ENCODE data around the gene CORO6. TPM values are rescaled to one million over a fixed set of nuclear protein-coding genes. Genes with fewer than 3 reads are reported as not detected.

CORO6 gene
- total and polyA plus RNA-seq, 12 donors, result 53.2 to 262 (median 90.9) TPM

DNA sequence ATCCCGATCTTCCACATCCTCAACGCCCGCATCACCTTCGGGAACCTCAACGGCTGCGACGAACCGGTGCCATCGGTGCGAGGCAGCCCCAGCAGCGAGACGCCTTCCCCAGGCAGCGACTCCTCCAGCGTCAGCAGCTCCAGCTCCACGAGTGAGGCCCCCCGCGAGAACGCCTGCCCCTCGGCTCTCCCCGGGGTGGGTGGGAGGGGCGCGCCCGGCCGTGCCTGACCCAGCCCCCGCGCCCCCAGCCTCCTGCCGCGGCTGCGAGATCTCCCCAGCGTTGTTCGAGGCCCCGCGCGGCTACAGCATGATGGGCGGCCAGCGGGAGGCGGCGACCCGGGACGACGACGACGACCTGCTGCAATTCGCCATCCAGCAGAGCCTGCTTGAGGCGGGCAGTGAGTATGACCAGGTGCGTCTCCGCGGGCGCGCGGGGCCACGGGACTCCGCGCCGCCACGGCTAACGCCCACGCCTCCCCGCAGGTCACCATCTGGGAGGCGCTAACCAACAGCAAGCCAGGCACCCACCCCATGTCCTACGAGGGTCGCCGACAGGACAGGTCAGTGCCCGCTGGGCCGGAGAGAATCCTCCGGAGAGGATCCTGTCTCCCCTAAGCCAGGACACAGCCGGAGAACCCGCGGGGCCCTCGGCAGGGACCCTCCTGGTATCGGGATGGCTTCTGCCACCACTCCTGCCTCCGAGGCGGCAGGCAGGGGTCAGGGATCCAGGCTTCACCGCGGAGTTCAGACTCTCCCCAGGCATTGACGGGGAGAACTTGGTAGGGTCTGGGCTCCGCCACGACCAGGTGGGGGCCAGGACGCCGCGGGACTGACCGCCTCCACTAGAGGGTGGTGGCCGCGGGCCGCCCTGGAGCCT, 10.1 kb downstream of the CORO6 start:
- peaks cover 0 to 11% (median 0%) of the 10 kb centered on the region in 9 donors for H3K36me3 ChIP-seq
- no peaks in the 10 kb centered on the region for H3K9me3 ChIP-seq
- ATAC-seq (peak in 2 of 8 donors; percentile 0 to 11), DNase-seq (no peak)
- TF ChIP-seq CTCF (IDR thresholded peaks at IDR 0.05), result no peak
- peaks cover 0 to 33% (median 0%) of the 10 kb centered on the region in 7 donors for H3K27me3 ChIP-seq
- H3K27ac ChIP-seq, result peak overlapping the region in 5 of 10 donors; percentile 20 to 56 (median 38)
- WGBS, 2 donors, result 33 to 50% methylated on average over 78 to 85 of the region's 85 CpGs
- H3K4me1 ChIP-seq, result peaks cover 10 to 51% (median 39%) of the 10 kb centered on the region in 9 donors
- H3K4me3 ChIP-seq, result peak overlapping the region; percentile 10 to 53 (median 44)
- intact Hi-C loops (cut with DNase I), result loop anchor here in 3 of 10 donors (5.0 to 10.0 kb wide), 3 partner anchors 35 to 322 kb away; partner anchors contain the start of gene SSH2 (in 1 of the 3)

GRCh38 chr17:29612094-29612403, 10.7 kb downstream of the CORO6 start:
- Histone ChIP-seq H3K4me3 (no peak overlapping the region), H3K9me3 (no peaks in the 10 kb centered on the region), H3K27me3 (peaks cover 0 to 33% (median 0%) of the 10 kb centered on the region in 7 donors), H3K4me1 (peaks cover 5 to 45% (median 33%) of the 10 kb centered on the region in 9 donors), H3K36me3 (peaks cover 0 to 11% (median 0%) of the 10 kb centered on the region in 9 donors), H3K27ac (no peak overlapping the region)
- DNase-seq (no peak), ATAC-seq (no peak)
- TF ChIP-seq CTCF (IDR thresholded peaks at IDR 0.05), result no peak
- intact Hi-C loops (cut with DNase I), result loop anchor here in 3 of 10 donors (5.0 to 10.0 kb wide), 3 partner anchors 35 to 323 kb away; partner anchors contain the start of gene SSH2 (in 1 of the 3)
- WGBS, 2 donors, result 90 to 94% methylated on average over 12 of the region's 12 CpGs

GRCh38 chr17:29611351-29612093, 11.2 kb downstream of the CORO6 start:
- Histone ChIP-seq H3K27me3 (peaks cover 0 to 28% (median 0%) of the 10 kb centered on the region in 7 donors), H3K27ac (no peak overlapping the region), H3K36me3 (peaks cover 0 to 11% (median 0%) of the 10 kb centered on the region in 9 donors), H3K4me1 (peaks cover 5 to 39% (median 27%) of the 10 kb centered on the region in 9 donors), H3K9me3 (no peaks in the 10 kb centered on the region), H3K4me3 (no peak overlapping the region)
- no peak for ATAC-seq
- intact Hi-C loops (cut with DNase I), result loop anchor here in 3 of 10 donors (5.0 to 10.0 kb wide), 3 partner anchors 34 to 323 kb away; partner anchors contain the start of gene SSH2 (in 1 of the 3)
- WGBS, 2 donors, result 98 to 99% methylated on average over 11 of the region's 11 CpGs
- no peak for DNase-seq
- no peak for TF ChIP-seq CTCF (IDR thresholded peaks at IDR 0.05)

DNA sequence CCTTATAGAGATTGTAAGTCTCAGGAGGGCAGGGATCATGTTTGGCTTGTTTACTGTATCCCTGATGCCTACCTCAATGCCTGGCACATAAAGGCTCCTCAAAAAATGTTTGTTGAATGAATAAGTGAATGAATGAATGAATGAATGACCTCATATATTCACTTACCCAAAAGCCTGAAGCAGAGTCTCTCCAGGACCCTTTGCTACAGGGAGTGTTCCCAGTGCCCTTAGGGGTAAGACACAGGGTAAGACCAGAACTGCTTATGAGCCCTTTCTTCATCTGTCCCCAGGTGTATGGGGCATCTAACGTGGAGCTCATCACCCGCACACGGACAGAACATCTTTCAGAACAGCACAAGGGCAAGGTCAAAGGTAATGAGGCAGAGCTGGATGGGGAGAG, 12.3 kb downstream of the CORO6 start:
- Histone ChIP-seq H3K4me1 (peaks cover 5 to 30% (median 19%) of the 10 kb centered on the region in 9 donors), H3K36me3 (peaks cover 0 to 11% (median 0%) of the 10 kb centered on the region in 9 donors), H3K9me3 (no peaks in the 10 kb centered on the region), H3K27me3 (peaks cover 0 to 20% (median 0%) of the 10 kb centered on the region in 7 donors), H3K27ac (no peak overlapping the region), H3K4me3 (no peak overlapping the region)
- intact Hi-C loops (cut with DNase I), result loop anchor here in 3 of 10 donors (5.0 to 10.0 kb wide), 3 partner anchors 33 to 324 kb away; partner anchors contain the start of gene SSH2 (in 1 of the 3)
- DNase-seq (no peak), ATAC-seq (no peak)
- no peak for TF ChIP-seq CTCF (IDR thresholded peaks at IDR 0.05)
- 87 to 91% methylated on average over 3 of the region's 3 CpGs for WGBS, 2 donors
